ENCODE measurements around the gene CFAP73. TPM values are rescaled to one million over a fixed set of nuclear protein-coding genes. Genes with fewer than 3 reads are reported as not detected.
A peak's percentile ranks its signal among the peaks of the same experiment; 100 is the strongest.
"Not testable (repeated sequence)": the region's sequence is repeated elsewhere in the genome, so short reads cannot be mapped to it uniquely, and the experiment has no call there.

The CFAP73 gene
- total and polyA plus RNA-seq, 5 donors from 2014 or later: 0.42 TPM; not detected in 4

DNA sequence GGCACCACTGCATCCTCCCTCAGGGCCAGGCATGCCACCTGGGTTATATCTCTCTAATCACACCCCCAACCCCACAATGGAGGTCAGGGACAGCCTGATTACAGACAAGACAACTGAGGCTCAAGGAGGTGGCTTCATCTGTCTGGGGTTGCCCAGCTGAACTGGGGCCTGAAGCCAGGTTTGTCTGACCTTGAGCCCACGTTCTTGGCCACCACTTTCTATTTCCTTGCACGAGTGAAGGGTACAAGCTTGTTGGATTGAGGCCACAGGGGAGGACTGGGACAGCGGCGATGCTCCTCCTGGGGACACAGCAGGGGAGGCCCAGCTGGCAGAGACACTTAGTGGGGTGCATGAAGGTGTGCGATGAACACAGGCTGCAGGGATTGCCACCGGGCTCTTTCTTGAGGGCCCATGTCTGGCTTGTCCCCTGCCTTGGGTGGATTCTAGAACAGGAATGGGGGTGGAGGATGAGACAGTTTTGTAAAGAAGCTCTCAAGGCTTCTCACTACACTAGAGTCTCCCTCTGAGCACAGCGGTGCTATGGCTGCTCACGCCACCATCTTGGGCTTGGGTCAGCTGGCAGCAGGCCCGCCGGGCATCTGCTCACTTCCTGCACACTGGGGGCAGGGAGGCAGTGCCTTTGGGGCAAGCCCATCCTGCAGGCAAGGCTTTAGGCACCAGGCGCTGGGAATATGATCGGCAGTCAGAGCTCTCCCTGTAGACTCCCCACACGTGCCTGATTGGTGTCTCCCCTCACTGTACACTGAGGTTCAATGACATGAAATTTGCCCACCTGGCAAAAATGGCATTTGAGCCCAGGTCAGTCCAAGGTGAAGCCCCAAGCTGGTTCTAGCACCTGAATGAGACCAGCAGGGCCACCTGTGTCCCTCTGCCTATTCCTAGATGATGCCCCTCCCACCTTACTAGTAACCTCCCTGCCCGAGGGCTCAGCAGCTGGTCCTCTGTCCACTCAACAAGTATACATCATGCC is 52.0 kb downstream of the CFAP73 start:
- H3K36me3 ChIP-seq (ENCODE audit: control insufficient read depth, insufficient read depth, low read length): no peaks in the 10 kb centered on the region
- Mint-ChIP-seq H3K27me3 (peaks cover 7% of the 10 kb centered on the region), H3K9me3 (no peaks in the 10 kb centered on the region), H3K4me1 (peaks cover 0 to 8% (median 3%) of the 10 kb centered on the region in 4 donors), H3K27ac (peak overlapping the region in 1 of 3 donors; percentile 32), H3K4me3 (no peak overlapping the region), H3K36me3 (no peaks in the 10 kb centered on the region)
- H3K4me1 ChIP-seq (ENCODE audit: control insufficient read depth, insufficient read depth, low read length, poor library complexity, severe bottlenecking): no peaks in the 10 kb centered on the region
- H3K27ac ChIP-seq (ENCODE audit: insufficient read depth, low read length, poor library complexity, severe bottlenecking): no peak overlapping the region
- H3K4me3 ChIP-seq (ENCODE audit: low read depth, low read length): no peak overlapping the region
- H3K9me3 ChIP-seq (ENCODE audit: control insufficient read depth in 2 of 2, low read length in 2 of 2): no peaks in the 10 kb centered on the region
- H3K27me3 ChIP-seq (ENCODE audit: control insufficient read depth, insufficient read depth, low read length): no peaks in the 10 kb centered on the region
- ATAC-seq (ENCODE audit: low read depth in 2 of 2) (no peak), DNase-seq (no peak)

GRCh38 chr12:113202300-113203075 is 53.0 kb downstream of the CFAP73 start:
- no peaks in the 10 kb centered on the region for H3K9me3 ChIP-seq (ENCODE audit: control insufficient read depth in 2 of 2, low read length in 2 of 2)
- Mint-ChIP-seq H3K27me3 (peaks cover 7% of the 10 kb centered on the region), H3K4me3 (no peak overlapping the region), H3K9me3 (no peaks in the 10 kb centered on the region), H3K27ac (no peak overlapping the region), H3K4me1 (peaks cover 0 to 11% (median 3%) of the 10 kb centered on the region in 4 donors), H3K36me3 (no peaks in the 10 kb centered on the region)
- no peak overlapping the region for H3K27ac ChIP-seq (ENCODE audit: insufficient read depth, low read length, poor library complexity, severe bottlenecking)
- no peaks in the 10 kb centered on the region for H3K36me3 ChIP-seq (ENCODE audit: control insufficient read depth, insufficient read depth, low read length)
- H3K27me3 ChIP-seq (ENCODE audit: control insufficient read depth, insufficient read depth, low read length): no peaks in the 10 kb centered on the region
- ATAC-seq (ENCODE audit: low read depth in 2 of 2) (no peak), DNase-seq (no peak)
- H3K4me1 ChIP-seq (ENCODE audit: control insufficient read depth, insufficient read depth, low read length, poor library complexity, severe bottlenecking): peaks cover 2% of the 10 kb centered on the region
- H3K4me3 ChIP-seq (ENCODE audit: low read depth, low read length): no peak overlapping the region

DNA sequence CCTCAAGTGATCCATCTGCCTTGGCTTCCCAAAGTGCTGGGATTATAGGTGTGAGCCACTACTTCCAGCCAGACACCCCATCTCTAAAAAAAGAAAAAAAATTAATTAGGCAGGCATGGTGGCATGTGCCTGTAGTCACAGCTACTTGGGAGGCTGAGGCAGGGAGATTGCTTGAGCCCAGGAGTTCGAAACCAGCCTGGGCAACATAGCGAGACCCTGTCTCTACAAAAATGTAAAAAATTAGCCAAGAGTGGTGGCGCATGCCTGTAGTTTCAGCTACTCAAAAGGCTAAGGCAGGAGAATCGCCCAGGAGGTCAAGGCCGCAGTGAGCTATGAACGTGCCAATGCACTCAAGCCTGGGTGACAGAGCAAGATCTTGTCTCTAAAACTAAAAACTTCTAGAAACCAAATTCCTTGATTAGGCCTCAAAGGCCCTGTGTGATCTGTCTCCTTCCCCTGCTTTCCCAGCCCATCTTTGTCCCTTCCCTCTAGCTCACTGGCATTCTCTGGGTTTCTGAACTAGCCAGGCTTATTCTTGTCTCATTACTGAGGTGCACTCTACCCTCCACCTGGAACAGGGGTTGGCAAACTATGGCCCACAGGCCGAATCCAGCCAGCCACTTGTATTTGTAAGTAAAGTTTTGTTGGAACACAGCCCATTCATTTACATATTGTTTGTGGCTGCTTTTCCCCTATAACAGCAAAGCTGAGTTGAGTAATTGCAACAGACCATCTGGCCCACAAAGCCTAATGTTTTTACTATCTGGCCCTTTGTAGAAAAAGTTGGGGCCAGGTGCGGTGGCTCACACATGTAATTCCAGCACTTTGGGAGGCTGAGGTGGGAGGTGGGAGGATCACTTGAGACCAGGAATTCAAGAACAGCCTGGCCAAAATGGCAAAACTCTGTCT is 54.6 kb downstream of the CFAP73 start:
- no peaks in the 10 kb centered on the region for H3K9me3 ChIP-seq (ENCODE audit: control insufficient read depth in 2 of 2, low read length in 2 of 2)
- H3K9me3 Mint-ChIP-seq: no peaks in the 10 kb centered on the region
- no peak overlapping the region for H3K4me3 Mint-ChIP-seq
- H3K27ac Mint-ChIP-seq: peak overlapping the region in 2 of 3 donors; percentile 42 to 55
- no peak overlapping the region for H3K27ac ChIP-seq (ENCODE audit: insufficient read depth, low read length, poor library complexity, severe bottlenecking)
- peaks cover 7% of the 10 kb centered on the region for H3K27me3 Mint-ChIP-seq
- ATAC-seq (ENCODE audit: low read depth in 2 of 2) (no peak), DNase-seq (no peak)
- H3K4me3 ChIP-seq (ENCODE audit: low read depth, low read length): no peak overlapping the region
- H3K36me3 Mint-ChIP-seq: no peaks in the 10 kb centered on the region
- H3K36me3 ChIP-seq (ENCODE audit: control insufficient read depth, insufficient read depth, low read length): no peaks in the 10 kb centered on the region
- peaks cover 18% of the 10 kb centered on the region for H3K4me1 ChIP-seq (ENCODE audit: control insufficient read depth, insufficient read depth, low read length, poor library complexity, severe bottlenecking)
- H3K4me1 Mint-ChIP-seq: peaks cover 7 to 27% (median 16%) of the 10 kb centered on the region in 4 donors
- no peaks in the 10 kb centered on the region for H3K27me3 ChIP-seq (ENCODE audit: control insufficient read depth, insufficient read depth, low read length)

- Histone ChIP-seq H3K27ac (ENCODE audit: insufficient read depth, low read length, poor library complexity, severe bottlenecking) (no peak overlapping the region), H3K4me1 (ENCODE audit: control insufficient read depth, insufficient read depth, low read length, poor library complexity, severe bottlenecking) (peaks cover 25% of the 10 kb centered on the region), H3K4me3 (ENCODE audit: low read depth, low read length) (no peak overlapping the region), H3K27me3 (ENCODE audit: control insufficient read depth, insufficient read depth, low read length) (no peaks in the 10 kb centered on the region), H3K9me3 (ENCODE audit: control insufficient read depth in 2 of 2, low read length in 2 of 2) (no peaks in the 10 kb centered on the region), H3K36me3 (ENCODE audit: control insufficient read depth, insufficient read depth, low read length) (no peaks in the 10 kb centered on the region)
- Mint-ChIP-seq H3K4me3 (no peak overlapping the region), H3K9me3 (no peaks in the 10 kb centered on the region), H3K27ac (peak overlapping the region in 1 of 3 donors; percentile 42), H3K4me1 (peaks cover 7 to 34% (median 19%) of the 10 kb centered on the region in 4 donors), H3K36me3 (no peaks in the 10 kb centered on the region), H3K27me3 (peaks cover 7% of the 10 kb centered on the region)
- ATAC-seq (ENCODE audit: low read depth in 2 of 2) (no peak), DNase-seq (no peak)
Measured at GRCh38 chr12:113204804-113205203, 55.3 kb downstream of the CFAP73 start.

- H3K4me1 Mint-ChIP-seq: peaks cover 11 to 48% (median 26%) of the 10 kb centered on the region in 4 donors
- H3K4me1 ChIP-seq (ENCODE audit: control insufficient read depth, insufficient read depth, low read length, poor library complexity, severe bottlenecking): peaks cover 28% of the 10 kb centered on the region
- H3K9me3 ChIP-seq (ENCODE audit: control insufficient read depth in 2 of 2, low read length in 2 of 2): not testable (repeated sequence)
Measured at GRCh38 chr12:113206802-113207201, 57.3 kb downstream of the CFAP73 start.

DNA sequence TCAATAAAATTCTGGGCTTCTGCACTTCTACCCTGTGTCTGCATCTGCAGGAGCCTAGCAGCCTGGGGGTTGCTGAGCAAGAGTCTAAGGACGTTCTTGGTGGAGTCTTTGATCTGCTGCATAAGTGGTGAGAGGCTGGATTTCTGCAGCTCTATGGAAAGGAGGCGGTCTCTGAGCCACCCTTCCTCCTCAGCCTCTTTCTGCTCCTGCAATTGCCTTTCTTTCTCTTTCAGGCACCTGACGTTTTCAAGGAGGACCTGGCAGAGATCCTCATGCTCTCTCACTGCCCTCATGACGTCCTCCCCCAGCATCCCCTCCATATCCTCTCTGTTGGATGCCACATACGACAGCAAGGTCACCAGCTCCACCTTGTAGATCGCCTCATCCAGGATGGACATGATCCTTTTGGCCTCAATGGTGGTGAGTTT is 58.1 kb downstream of the CFAP73 start:
- no peaks in the 10 kb centered on the region for H3K9me3 ChIP-seq (ENCODE audit: control insufficient read depth in 2 of 2, low read length in 2 of 2)
- peak overlapping the region; percentile 69 for H3K27ac ChIP-seq (ENCODE audit: insufficient read depth, low read length, poor library complexity, severe bottlenecking)
- Mint-ChIP-seq H3K27me3 (no peaks in the 10 kb centered on the region), H3K27ac (peak overlapping the region; percentile 95 to 97 (median 95)), H3K36me3 (no peaks in the 10 kb centered on the region), H3K4me1 (peaks cover 11 to 46% (median 26%) of the 10 kb centered on the region in 4 donors), H3K9me3 (no peaks in the 10 kb centered on the region), H3K4me3 (peak overlapping the region in 1 of 4 donors; percentile 37)
- H3K4me1 ChIP-seq (ENCODE audit: control insufficient read depth, insufficient read depth, low read length, poor library complexity, severe bottlenecking): peaks cover 28% of the 10 kb centered on the region
- peak in 1 of 3 donors; percentile 26 for DNase-seq
- H3K4me3 ChIP-seq (ENCODE audit: low read depth, low read length): no peak overlapping the region
- ATAC-seq (ENCODE audit: low read depth in 2 of 2): peak in 1 of 2 donors; percentile 33
- no peaks in the 10 kb centered on the region for H3K27me3 ChIP-seq (ENCODE audit: control insufficient read depth, insufficient read depth, low read length)
- no peaks in the 10 kb centered on the region for H3K36me3 ChIP-seq (ENCODE audit: control insufficient read depth, insufficient read depth, low read length)

More at GRCh38 chr12:113206802-113207201, 57.3 kb downstream of the CFAP73 start:
- not testable (repeated sequence) for ATAC-seq (ENCODE audit: low read depth in 2 of 2); DNase-seq; H3K27me3 ChIP-seq (ENCODE audit: control insufficient read depth, insufficient read depth, low read length); H3K27ac ChIP-seq (ENCODE audit: insufficient read depth, low read length, poor library complexity, severe bottlenecking); H3K9me3 Mint-ChIP-seq; H3K4me3 ChIP-seq (ENCODE audit: low read depth, low read length); H3K36me3 Mint-ChIP-seq; H3K36me3 ChIP-seq (ENCODE audit: control insufficient read depth, insufficient read depth, low read length); H3K4me3 Mint-ChIP-seq; H3K27me3 Mint-ChIP-seq
- H3K27ac Mint-ChIP-seq: peak overlapping the region; percentile 46 to 97 (median 83)

Measured in CD4-positive, CD25-positive, alpha-beta regulatory T cell (primary cell).